RCC 7860 (cell line): ENCODE measurements around the gene HBM.
"Not testable (repeated sequence)": the region's sequence is repeated elsewhere in the genome, so short reads cannot be mapped to it uniquely, and the experiment has no call there.

Experiments used
- DNase-seq: peaks from one replicate; pipeline ENCODE4 v3.0.0-alpha.2; 2015; ENCODE audit warnings: low spot score
- FAIRE-seq: peaks from 2 replicates; lab custom pipeline; 2012; peaks lifted over from hg19 to GRCh38; lab: Jason Lieb, UNC

The HBM gene

DNA sequence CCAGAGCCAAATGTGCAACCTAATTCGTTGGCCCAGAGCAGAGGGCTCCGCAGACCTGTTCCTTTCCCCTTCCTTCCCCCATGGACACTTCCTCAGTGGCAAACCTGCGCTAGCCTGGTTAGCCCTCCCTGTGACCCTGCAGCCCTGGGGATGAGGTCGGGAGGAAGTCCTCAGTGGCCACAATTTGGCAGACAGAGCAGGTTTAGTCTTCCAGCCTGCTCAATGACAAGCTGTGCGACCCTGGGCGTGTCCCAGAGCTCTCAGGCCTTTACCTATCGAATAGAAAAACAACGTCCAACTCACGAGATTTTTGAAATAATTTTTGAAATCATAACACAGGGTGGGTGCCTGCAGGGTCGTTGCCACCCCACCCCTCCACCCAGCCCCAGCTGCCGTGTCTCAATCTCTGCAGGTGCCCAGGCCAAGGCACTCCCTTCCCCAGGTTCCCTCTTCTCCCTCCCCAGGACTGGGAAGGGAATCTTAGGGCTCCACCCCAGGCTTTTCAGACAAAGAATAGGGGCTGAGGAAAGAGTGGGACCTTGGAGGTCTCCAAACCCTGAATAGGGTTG lies 1.4 kb downstream of the HBM start:
- FAIRE-seq: no peak
- no peak for DNase-seq

DNA sequence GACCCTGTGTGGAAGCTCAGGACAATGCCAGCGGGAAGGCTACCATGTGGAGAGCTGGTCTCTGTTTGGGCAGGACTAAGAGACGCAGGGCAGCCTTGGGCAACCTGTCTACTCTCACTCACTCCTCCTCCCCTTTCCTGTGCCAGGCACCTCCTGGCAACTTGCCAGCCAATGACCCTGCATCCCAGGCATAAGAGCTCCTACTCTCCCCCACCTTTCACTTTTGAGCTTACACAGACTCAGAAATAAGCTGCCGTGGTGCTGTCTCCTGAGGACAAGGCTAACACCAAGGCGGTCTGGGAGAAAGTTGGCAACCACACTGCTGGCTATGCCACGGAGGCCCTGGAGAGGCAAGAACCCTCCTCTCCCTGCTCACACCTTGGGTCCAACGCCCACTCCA lies 2.6 kb downstream of the HBM start:
- DNase-seq: no peak

DNA sequence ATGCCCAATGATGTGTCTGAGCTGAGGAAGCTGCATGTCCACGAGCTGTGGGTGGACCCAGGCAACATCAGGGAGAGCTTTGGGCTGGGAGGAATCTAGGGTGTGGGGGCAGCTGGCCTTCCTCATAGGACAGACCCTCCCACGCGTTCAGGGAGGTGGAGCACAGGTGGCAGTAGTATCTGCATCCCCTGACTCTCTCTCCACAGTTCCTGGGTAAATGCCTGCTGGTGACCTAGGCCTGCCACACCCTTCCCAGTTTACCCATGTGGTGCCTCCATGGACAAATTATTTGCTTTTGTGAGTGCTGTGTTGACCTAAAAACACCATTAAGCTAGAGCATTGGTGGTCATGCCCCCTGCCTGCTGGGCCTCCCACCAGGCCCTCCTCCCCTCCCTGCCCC lies 3.2 kb downstream of the HBM start:
- FAIRE-seq (no peak), DNase-seq (no peak)

More for the DNA sequence above, 2.6 kb downstream of the HBM start:
- no peak for FAIRE-seq

DNA sequence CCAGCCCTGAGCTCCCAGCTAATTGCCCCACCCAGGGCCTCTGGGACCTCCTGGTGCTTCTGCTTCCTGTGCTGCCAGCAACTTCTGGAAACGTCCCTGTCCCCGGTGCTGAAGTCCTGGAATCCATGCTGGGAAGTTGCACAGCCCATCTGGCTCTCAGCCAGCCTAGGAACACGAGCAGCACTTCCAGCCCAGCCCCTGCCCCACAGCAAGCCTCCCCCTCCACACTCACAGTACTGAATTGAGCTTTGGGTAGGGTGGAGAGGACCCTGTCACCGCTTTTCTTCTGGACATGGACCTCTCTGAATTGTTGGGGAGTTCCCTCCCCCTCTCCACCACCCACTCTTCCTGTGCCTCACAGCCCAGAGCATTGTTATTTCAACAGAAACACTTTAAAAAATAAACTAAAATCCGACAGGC lies 4.3 kb downstream of the HBM start:
- DNase-seq: peak; percentile 7
- FAIRE-seq: not testable (repeated sequence)

DNA sequence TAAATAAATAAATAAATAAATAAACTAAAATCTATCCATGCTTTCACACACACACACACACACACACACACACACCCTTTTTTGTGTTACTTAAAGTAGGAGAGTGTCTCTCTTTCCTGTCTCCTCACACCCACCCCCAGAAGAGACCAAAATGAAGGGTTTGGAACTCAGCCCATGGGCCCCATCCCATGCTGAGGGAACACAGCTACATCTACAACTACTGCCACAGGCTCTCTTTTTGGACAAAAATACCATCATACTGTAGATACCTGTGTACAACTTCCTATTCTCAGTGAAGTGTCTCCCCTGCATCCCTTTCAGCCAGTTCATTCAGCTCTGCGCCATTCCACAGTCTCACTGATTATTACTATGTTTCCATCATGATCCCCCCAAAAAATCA lies 5.0 kb downstream of the HBM start:
- FAIRE-seq (no peak), DNase-seq (no peak)

DNA sequence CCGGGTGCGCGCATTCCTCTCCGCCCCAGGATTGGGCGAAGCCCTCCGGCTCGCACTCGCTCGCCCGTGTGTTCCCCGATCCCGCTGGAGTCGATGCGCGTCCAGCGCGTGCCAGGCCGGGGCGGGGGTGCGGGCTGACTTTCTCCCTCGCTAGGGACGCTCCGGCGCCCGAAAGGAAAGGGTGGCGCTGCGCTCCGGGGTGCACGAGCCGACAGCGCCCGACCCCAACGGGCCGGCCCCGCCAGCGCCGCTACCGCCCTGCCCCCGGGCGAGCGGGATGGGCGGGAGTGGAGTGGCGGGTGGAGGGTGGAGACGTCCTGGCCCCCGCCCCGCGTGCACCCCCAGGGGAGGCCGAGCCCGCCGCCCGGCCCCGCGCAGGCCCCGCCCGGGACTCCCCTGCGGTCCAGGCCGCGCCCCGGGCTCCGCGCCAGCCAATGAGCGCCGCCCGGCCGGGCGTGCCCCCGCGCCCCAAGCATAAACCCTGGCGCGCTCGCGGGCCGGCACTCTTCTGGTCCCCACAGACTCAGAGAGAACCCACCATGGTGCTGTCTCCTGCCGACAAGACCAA lies 6.7 kb downstream of the HBM start, which contains the start of gene HBA2:
TSS of gene HBA2 (plus strand) at position 503 of the 568 bp plus-strand sequence. CDS start at position 540, 37 bp downstream.
- not testable (repeated sequence) for DNase-seq, FAIRE-seq

DNA sequence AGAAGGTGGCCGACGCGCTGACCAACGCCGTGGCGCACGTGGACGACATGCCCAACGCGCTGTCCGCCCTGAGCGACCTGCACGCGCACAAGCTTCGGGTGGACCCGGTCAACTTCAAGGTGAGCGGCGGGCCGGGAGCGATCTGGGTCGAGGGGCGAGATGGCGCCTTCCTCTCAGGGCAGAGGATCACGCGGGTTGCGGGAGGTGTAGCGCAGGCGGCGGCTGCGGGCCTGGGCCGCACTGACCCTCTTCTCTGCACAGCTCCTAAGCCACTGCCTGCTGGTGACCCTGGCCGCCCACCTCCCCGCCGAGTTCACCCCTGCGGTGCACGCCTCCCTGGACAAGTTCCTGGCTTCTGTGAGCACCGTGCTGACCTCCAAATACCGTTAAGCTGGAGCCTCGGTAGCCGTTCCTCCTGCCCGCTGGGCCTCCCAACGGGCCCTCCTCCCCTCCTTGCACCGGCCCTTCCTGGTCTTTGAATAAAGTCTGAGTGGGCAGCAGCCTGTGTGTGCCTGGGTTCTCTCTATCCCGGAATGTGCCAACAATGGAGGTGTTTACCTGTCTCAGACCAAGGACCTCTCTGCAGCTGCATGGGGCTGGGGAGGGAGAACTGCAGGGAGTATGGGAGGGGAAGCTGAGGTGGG lies 7.6 kb downstream of the HBM start:
- not testable (repeated sequence) for DNase-seq, FAIRE-seq

DNA sequence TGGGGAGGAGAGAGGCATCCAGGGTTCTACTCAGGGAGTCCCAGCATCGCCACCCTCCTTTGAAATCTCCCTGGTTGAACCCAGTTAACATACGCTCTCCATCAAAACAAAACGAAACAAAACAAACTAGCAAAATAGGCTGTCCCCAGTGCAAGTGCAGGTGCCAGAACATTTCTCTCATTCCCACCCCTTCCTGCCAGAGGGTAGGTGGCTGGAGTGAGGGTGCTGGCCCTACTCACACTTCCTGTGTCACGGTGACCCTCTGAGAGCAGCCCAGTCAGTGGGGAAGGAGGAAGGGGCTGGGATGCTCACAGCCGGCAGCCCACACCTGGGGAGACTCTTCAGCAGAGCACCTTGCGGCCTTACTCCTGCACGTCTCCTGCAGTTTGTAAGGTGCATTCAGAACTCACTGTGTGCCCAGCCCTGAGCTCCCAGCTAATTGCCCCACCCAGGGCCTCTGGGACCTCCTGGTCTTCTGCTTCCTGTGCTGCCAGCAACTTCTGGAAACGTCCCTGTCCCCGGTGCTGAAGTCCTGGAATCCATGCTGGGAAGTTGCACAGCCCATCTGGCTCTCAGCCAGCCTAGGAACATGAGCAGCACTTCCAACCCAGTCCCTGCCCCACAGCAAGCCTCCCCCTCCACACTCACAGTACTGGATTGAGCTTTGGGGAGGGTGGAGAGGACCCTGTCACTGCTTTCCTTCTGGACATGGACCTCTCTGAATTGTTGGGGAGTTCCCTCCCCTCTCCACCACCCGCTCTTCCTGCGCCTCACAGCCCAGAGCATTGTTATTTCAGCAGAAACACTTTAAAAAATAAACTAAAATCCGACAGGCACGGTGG lies 8.4 kb downstream of the HBM start:
- not testable (repeated sequence) for FAIRE-seq, DNase-seq

DNA sequence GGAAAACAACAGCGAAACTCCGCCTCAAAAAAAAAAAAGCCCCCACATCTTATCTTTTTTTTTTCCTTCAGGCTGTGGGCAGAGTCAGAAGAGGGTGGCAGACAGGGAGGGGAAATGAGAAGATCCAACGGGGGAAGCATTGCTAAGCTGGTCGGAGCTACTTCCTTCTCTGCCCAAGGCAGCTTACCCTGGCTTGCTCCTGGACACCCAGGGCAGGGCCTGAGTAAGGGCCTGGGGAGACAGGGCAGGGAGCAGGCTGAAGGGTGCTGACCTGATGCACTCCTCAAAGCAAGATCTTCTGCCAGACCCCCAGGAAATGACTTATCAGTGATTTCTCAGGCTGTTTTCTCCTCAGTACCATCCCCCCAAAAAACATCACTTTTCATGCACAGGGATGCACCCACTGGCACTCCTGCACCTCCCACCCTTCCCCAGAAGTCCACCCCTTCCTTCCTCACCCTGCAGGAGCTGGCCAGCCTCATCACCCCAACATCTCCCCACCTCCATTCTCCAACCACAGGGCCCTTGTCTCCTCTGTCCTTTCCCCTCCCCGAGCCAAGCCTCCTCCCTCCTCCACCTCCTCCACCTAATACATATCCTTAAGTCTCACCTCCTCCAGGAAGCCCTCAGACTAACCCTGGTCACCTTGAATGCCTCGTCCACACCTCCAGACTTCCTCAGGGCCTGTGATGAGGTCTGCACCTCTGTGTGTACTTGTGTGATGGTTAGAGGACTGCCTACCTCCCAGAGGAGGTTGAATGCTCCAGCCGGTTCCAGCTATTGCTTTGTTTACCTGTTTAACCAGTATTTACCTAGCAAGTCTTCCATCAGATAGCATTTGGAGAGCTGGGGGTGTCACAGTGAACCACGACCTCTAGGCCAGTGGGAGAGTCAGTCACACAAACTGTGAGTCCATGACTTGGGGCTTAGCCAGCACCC lies 9.5 kb downstream of the HBM start:
- FAIRE-seq (no peak), DNase-seq (no peak)

DNA sequence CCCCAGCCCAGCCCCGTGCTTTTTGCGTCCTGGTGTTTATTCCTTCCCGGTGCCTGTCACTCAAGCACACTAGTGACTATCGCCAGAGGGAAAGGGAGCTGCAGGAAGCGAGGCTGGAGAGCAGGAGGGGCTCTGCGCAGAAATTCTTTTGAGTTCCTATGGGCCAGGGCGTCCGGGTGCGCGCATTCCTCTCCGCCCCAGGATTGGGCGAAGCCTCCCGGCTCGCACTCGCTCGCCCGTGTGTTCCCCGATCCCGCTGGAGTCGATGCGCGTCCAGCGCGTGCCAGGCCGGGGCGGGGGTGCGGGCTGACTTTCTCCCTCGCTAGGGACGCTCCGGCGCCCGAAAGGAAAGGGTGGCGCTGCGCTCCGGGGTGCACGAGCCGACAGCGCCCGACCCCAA lies 10.2 kb downstream of the HBM start:
- DNase-seq, FAIRE-seq: not testable (repeated sequence)

DNA sequence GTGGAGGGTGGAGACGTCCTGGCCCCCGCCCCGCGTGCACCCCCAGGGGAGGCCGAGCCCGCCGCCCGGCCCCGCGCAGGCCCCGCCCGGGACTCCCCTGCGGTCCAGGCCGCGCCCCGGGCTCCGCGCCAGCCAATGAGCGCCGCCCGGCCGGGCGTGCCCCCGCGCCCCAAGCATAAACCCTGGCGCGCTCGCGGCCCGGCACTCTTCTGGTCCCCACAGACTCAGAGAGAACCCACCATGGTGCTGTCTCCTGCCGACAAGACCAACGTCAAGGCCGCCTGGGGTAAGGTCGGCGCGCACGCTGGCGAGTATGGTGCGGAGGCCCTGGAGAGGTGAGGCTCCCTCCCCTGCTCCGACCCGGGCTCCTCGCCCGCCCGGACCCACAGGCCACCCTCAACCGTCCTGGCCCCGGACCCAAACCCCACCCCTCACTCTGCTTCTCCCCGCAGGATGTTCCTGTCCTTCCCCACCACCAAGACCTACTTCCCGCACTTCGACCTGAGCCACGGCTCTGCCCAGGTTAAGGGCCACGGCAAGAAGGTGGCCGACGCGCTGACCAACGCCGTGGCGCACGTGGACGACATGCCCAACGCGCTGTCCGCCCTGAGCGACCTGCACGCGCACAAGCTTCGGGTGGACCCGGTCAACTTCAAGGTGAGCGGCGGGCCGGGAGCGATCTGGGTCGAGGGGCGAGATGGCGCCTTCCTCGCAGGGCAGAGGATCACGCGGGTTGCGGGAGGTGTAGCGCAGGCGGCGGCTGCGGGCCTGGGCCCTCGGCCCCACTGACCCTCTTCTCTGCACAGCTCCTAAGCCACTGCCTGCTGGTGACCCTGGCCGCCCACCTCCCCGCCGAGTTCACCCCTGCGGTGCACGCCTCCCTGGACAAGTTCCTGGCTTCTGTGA lies 11.0 kb downstream of the HBM start, which contains the start of gene HBA1:
TSS of gene HBA1 (plus strand) at position 204 of the 906 bp plus-strand sequence. CDS start at position 241, 37 bp downstream.
- not testable (repeated sequence) for DNase-seq

DNA sequence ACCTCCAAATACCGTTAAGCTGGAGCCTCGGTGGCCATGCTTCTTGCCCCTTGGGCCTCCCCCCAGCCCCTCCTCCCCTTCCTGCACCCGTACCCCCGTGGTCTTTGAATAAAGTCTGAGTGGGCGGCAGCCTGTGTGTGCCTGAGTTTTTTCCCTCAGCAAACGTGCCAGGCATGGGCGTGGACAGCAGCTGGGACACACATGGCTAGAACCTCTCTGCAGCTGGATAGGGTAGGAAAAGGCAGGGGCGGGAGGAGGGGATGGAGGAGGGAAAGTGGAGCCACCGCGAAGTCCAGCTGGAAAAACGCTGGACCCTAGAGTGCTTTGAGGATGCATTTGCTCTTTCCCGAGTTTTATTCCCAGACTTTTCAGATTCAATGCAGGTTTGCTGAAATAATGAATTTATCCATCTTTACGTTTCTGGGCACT lies 11.6 kb downstream of the HBM start:
- FAIRE-seq (no peak), DNase-seq (no peak)

More for the DNA sequence above, 11.0 kb downstream of the HBM start, which contains the start of gene HBA1:
- not testable (repeated sequence) for FAIRE-seq

DNA sequence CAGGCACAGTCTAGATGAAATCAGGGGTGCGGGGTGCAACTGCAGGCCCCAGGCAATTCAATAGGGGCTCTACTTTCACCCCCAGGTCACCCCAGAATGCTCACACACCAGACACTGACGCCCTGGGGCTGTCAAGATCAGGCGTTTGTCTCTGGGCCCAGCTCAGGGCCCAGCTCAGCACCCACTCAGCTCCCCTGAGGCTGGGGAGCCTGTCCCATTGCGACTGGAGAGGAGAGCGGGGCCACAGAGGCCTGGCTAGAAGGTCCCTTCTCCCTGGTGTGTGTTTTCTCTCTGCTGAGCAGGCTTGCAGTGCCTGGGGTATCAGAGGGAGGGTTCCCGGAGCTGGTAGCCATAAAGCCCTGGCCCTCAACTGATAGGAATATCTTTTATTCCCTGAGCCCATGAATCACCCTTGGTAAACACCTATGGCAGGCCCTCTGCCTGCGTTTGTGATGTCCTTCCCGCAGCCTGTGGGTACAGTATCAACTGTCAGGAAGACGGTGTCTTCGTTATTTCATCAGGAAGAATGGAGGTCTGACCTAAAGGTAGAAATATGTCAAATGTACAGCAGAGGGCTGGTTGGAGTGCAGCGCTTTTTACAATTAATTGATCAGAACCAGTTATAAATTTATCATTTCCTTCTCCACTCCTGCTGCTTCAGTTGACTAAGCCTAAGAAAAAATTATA lies 12.3 kb downstream of the HBM start:
- no peak for FAIRE-seq
- no peak for DNase-seq

DNA sequence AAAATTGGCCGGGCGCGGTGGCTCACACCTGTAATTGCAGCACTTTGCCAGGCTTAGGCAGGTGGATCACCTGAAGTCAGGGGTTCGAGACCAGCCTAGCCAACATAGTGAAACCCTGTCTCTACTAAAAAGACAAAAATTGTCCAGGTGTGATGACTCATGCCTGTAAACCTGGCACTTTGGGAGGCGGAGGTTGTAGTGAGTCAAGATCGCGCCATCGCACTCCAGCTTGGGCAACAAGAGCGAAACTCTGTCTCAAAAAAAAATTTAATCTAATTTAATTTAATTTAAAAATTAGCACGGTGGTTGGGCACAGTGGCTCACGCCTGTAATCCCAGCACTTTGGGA lies 12.9 kb downstream of the HBM start:
- no peak for DNase-seq
- FAIRE-seq: no peak

DNA sequence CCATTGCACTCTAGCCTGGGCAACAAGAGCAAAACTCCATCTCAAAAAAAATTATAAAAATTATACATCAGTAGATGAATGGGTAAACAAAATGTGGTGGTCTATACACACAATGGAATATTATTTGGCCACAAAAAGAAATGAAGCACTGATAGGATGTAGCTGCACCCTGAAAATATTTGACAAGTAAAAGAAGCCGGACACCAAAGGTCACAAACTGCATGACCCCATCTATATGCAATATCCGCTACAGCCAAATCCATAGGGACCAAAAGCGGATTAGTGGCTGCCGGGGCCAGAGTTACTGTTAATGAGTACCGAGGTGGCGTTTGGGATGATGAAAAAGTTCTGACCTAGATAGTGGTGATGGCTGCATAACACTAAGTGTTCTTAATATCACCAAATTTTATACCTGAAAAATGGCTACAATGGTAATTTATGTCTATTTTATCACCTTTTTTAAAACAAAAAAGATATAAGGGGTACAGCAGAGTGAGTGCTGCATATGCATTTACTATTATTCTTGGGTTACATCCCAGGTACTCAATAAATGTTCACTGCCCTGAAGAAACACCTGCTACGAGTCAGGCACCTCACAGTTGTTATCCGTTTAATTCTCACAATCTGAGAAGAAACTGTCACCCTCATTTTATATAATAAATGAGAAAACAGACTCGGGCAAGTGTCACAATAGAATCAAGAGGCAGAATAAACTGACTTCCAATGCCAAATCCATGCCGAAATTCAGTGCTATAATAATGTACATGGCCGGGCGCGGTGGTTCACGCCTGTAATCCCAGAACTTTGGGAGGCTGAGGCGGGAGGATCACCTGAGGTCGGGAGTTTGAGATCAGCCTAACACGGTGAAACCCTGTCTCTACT lies 13.7 kb downstream of the HBM start:
- no peak for FAIRE-seq

DNA sequence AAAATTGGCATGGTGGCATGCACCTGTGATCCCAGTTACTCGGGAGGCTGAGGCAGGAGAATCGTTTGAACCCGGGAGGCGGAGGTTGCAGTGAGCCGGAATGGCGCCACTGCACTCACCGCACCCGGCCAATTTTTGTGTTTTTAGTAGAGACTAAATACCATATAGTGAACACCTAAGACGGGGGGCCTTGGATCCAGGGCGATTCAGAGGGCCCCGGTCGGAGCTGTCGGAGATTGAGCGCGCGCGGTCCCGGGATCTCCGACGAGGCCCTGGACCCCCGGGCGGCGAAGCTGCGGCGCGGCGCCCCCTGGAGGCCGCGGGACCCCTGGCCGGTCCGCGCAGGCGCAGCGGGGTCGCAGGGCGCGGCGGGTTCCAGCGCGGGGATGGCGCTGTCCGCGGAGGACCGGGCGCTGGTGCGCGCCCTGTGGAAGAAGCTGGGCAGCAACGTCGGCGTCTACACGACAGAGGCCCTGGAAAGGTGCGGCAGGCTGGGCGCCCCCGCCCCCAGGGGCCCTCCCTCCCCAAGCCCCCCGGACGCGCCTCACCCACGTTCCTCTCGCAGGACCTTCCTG lies 14.4 kb downstream of the HBM start, which contains the start of gene HBQ1:
TSS of gene HBQ1 (plus strand) at position 359 of the 575 bp plus-strand sequence. CDS start at position 387, 28 bp downstream.
- FAIRE-seq (no peak), DNase-seq (no peak)

More for the DNA sequence above, 13.7 kb downstream of the HBM start:
- no peak for DNase-seq
